NCI-H345 (cell line): Measurements from ENCODE around the gene OGFR.
A peak's percentile ranks its signal among the peaks of the same experiment; 100 is the strongest.

Experiments used
- DNase-seq: peaks from one replicate; lab custom pipeline; 2025; lab: John Stamatoyannopoulos, UW

The OGFR gene

GRCh38 chr20:62825986-62826645 lies 21.5 kb downstream of the OGFR start:
- no peak for DNase-seq

- no peak for DNase-seq
Measured at GRCh38 chr20:62826646-62827310, 22.1 kb downstream of the OGFR start.

GRCh38 chr20:62827311-62828038 lies 22.8 kb downstream of the OGFR start:
- DNase-seq, result no peak

GRCh38 chr20:62828051-62828450 lies 23.4 kb downstream of the OGFR start:
- no peak for DNase-seq

- DNase-seq, result no peak
Measured at GRCh38 chr20:62828511-62829230, 24.0 kb downstream of the OGFR start.

DNA sequence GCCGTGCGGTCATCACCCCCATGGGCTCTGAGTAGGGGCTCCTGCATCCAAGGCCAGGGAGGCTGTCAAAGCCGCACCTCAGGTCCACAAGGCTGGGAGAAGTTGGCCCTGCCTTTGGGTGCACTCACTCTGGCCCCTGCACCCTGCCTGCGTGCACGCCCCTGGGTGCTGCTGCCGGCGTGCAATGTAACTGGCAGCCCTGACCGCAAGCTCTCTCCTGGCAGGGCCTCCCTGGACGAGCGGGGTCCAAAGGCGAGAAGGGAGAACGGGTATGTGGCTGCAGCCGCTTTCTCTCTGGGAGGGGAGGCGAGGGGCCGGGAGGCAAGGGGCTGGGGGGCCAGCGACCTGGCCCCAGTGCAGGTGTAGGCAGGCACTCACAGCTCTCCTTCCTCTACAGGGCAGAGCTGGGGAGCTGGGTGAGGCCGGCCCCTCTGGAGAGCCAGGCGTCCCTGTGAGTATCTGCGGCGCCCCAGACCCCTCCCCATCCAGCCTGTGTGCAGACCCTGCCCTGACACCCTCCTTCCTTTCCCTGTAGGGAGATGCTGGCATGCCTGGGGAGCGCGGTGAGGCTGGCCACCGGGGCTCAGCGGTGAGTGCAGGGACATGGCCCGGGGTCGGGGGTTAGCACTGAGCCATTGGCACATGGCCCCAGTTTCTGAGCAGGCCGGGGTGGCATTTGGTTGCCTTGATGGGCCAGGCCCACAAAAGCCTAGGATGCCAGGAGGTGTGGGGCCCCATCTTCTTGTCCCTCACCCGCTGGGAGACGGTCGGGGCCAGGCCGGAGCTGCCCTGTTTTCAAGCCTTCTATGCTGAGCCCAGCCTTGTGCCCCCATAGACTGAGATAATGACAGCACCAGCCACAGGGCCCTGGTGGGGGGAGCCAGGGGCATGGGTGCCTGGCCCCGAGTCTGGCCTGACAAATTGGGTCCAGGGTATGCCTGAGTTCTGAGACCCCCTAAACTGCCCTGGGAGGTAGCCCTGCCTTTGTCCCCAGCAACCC lies 24.9 kb downstream of the OGFR start:
- no peak for DNase-seq

DNA sequence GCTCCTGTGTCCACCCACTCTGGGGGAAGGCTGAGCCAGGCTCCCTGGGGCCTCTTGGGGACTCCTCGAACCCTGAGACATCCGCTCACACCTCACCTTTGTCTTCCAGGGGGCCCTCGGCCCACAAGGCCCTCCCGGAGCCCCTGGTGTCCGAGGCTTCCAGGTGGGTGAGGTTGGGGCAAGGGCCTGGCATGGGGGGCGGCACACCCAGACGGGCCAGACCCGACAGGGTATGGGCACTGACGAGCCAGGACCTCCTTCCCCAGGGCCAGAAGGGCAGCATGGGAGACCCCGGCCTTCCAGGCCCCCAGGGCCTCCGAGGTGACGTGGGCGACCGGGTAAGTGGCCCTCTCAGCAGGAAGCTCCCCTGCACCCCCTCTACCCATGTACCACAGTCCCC lies 25.6 kb downstream of the OGFR start:
- DNase-seq, result no peak

DNA sequence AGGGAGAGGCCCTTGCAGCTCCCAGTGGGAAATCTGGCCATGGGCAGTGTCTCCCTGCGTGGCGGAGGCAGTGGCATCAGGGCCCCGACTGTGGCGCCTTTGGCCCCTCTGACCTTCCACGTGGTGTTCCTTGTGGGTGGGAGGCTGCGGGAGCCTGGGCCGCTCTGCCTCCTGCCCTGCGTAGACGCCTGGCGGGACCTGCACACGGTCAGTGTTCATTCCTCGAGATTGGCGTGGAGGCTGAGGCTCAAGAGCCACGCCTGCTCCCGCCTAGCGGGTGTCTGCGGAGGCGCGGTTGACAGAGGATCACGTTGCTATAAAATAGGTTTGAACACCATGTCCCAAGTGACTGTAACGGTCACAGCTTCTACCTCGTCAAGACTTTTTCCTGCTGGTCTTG lies 26.2 kb downstream of the OGFR start:
- no peak for DNase-seq

DNA sequence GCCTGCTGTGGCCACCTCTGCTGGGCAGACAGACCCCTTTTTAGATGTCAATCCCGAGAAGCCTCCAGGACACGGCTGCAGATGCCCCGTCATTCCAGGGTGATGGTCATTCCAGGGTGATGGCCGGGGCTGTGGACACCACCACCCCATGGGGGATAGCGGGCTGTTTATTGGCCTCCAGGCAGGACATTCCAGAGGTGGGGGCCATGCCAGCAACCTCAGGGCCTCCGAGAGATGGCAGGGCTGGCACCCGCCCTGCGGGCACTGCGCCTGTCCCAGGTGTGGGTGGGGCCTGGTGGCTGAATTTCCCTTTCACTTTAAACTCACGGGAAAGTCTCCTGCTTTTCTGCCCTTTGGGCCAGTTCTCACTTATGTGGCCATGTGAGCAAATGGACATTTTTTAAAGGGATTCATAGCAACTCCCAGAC lies 26.7 kb downstream of the OGFR start:
- DNase-seq, result no peak

DNA sequence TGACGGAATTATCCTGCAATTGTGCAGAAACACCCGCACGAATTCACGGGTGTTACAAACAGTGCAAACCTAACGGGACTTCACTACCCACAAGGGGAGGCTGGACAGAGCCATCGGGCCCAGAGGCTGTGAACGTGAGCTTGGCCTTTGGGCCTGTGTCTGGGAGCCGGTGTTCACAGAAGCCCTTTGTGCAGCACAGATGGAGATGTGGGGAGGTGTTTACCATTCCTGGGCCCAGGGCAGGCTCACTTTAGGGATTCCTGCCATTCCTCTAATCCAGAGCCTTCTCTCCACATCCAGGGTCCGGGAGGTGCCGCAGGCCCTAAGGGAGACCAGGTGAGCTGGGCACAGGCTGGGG lies 27.2 kb downstream of the OGFR start:
- DNase-seq, result no peak

DNA sequence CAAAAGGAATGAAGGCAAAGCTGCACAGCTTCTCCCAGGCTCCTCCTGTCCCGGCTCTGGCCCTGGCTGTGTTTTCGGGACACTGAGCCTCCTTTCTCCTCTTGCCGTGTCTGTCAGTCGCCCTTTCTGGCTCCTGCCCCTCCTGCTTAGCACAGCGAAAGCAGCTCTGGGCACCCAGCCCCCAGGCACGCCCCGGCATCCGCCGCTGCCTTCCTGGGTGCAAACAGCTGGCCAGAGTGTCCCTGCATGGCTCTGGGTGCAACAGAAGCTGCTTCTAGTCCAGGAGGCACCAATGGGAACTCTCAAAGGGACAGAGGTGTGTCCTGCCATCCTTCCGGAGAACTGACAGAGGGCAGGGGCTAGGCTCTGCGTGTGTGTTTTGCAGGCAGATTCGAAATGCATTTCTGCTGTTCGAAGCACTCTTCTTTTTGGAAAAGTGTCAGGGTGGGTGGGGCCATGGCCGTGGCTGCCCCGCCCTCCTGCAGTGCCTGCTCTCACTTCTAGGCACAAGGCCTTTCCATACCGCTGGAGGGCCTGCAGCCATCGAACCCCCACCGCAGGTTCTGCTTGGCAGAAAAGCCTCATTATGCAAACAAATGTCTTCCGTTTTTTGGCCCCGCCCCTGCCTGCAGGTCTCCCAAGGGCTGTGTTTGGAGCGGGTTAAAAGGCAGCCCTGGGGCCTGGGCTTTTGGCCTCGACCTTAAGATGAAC lies 27.7 kb downstream of the OGFR start:
- peak; percentile 67 for DNase-seq

GRCh38 chr20:62832951-62833391 lies 28.3 kb downstream of the OGFR start:
- no peak for DNase-seq

DNA sequence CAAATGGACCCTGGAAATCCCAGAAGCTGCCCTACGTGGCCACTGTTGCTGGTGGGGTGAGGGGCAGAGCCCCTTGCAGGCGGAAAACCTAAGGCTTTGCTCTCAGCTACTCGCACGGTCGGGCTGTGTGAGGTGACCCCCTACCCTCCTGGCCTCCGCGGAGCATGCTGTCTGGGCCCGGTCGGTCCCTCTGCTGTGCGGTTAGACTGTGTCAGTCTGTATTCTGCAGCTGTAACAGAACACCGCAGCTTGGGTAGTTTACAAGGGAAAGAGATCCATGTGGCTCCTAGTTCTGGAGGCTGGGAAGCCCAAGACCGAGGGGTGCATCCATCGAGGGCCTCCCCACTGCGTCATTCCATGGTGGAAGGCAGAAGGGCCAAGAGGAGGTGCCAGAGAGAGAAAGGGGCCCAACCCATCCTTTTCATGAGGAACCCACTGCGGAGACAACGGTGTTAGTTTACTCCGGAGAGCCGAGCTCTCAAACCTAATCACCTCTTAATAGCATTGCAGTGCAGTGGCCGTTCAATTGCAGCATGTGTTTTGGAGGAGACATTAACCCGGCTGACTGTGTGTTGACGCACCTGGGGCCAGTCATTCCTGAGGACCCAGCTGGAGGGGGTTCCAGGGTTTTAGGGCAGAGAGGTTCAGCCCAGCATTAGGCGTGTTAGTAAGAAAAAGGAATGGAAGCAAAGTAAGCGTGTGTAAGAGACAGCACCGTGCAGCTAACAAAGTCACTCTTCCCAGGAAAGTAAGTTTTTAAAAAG lies 30.5 kb downstream of the OGFR start:
- DNase-seq, result no peak

DNA sequence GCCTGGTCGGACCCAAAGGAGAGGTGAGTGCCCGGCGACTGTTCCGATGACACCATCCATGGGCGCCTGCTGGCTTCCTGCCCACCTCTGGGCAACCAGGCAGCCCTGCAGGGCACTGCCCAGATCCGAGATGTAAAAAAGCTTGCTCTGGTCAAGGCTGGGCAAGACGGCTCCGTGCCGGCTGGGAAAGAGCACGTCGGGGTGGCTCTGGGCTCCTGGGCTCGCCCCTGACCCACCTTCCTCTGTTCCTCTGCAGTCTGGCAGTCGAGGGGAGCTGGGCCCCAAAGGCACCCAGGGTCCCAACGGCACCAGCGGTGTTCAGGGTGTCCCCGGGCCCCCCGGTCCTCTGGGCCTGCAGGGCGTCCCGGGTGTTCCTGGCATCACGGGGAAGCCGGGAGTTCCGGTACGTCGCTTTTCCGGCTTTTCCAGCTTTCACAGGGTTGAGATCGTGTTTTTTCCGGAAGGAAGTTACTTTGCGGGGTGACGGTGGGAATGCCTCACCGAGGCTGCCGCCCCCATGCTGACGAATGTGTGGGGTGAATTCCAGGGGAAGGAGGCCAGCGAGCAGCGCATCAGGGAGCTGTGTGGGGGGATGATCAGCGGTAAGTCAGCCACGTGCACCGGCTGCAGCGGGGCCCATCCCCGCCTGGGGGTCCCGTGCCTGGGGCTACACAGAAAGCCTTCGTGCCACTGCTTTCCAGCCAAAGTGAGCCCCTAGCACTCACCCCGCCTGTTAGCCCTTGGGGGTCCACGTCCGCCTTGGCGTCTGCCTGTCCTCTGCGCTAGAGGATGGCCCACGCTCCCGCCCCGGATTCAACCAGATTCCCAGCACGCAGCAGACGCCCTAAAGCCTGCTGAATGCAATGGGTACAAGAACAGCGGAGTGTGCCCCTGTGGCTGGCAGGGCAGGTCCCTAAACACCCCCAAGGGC lies 31.6 kb downstream of the OGFR start:
- no peak for DNase-seq

GRCh38 chr20:62836967-62837490 lies 32.4 kb downstream of the OGFR start:
- no peak for DNase-seq

- no peak for DNase-seq
Measured at GRCh38 chr20:62837790-62838127, 33.1 kb downstream of the OGFR start.

- peak; percentile 87 for DNase-seq
Measured at GRCh38 chr20:62838128-62838891, 33.7 kb downstream of the OGFR start.

GRCh38 chr20:62839261-62839660 lies 34.6 kb downstream of the OGFR start:
- no peak for DNase-seq
